GM12892 (cell line): ENCODE data around the gene PIAS4.

Experiments
- POLR2A ChIP-seq: IDR thresholded peaks from 2 replicates; pipeline ENCODE4 v1.6.1; 2011; ENCODE audit warnings: low read depth, low read length, control low read depth
- POLR2AphosphoS5 ChIP-seq: IDR thresholded peaks from 2 replicates; pipeline ENCODE4 v1.6.1; 2011; ENCODE audit warnings: low read depth, low read length, control low read depth
- TAF1 ChIP-seq: IDR thresholded peaks from 2 replicates; pipeline ENCODE4 v1.6.1; 2011; ENCODE audit warnings: low read depth, mild to moderate bottlenecking, control low read depth, low read length, borderline replicate concordance

DNA sequence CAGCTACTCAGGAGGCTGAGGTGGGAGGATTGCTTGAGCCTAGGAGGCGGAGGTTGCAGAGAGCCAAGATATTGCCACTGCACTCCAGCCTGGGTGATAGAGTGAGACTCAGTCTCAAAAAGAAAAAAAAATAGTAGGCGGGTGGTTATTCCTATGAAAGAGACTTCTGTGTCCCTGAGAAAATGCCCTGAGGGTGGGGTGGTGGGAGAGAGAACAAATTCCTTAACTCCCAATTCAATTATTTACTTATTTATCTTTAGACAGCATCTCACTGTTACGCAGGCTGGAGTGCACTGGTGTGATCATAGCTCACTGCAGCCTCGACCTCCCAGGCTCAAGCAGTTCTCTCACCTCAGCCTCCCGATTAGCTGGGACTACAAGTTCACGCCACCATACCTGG lies 11.9 kb upstream of the PIAS4 start:
- TF ChIP-seq POLR2AphosphoS5: no peak
- TF ChIP-seq POLR2A: no peak
- no peak for TF ChIP-seq TAF1
